PFSK-1 (cell line): ENCODE measurements around the gene PTCRA. TPM values are rescaled to one million over a fixed set of nuclear protein-coding genes. Genes with fewer than 3 reads are reported as not detected.

Experiments used
- FOXP2 ChIP-seq: optimal IDR thresholded peaks from 2 replicates; pipeline ENCODE3; 2011; ENCODE audit warnings: borderline replicate concordance, control low read depth, inconsistent platforms; ENCODE audit not compliant: insufficient read depth; ENCODE audit errors: extremely low read length, extremely low read depth
- POLR2AphosphoS5 ChIP-seq: IDR thresholded peaks from 2 replicates; pipeline ENCODE4 v1.6.1; 2012; ENCODE audit warnings: low read depth, mild to moderate bottlenecking, control low read depth, low read length, moderate library complexity
- SIN3A ChIP-seq: IDR thresholded peaks from 2 replicates; pipeline ENCODE4 v1.6.1; 2012; ENCODE audit warnings: mild to moderate bottlenecking, low read length, moderate library complexity, borderline replicate concordance; ENCODE audit not compliant: insufficient read depth
- TAF1 ChIP-seq: IDR thresholded peaks from 2 replicates; pipeline ENCODE4 v1.6.1; 2012; ENCODE audit warnings: low read length, control low read depth, borderline replicate concordance; ENCODE audit not compliant: insufficient read depth
- polyA plus RNA-seq: library from polyadenylated mRNA; unstranded; fragments of >200 nt; gene quantifications from one replicate; pipeline ENCODE4 v1.2.1, GENCODE V29; 2012; ENCODE audit warnings: low read depth, missing spikeins; ENCODE audit not compliant: insufficient read length
- TF ChIP-seq, protein P1 (sequence below), 2 experiments: IDR thresholded peaks; 2 replicates each; pipeline versions ENCODE4 v1.6.1 to v1.8.0; 2011 to 2012; ENCODE audit warnings: low read depth in 2 of 2, low read length in 2 of 2, control low read depth in 1 of 2, inconsistent platforms in 1 of 2, mild to moderate bottlenecking in 1 of 2, moderate library complexity in 1 of 2; ENCODE audit not compliant: insufficient read depth in 1 of 2

The PTCRA gene, protein sequence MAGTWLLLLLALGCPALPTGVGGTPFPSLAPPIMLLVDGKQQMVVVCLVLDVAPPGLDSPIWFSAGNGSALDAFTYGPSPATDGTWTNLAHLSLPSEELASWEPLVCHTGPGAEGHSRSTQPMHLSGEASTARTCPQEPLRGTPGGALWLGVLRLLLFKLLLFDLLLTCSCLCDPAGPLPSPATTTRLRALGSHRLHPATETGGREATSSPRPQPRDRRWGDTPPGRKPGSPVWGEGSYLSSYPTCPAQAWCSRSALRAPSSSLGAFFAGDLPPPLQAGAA
- not detected for polyA plus RNA-seq

DNA sequence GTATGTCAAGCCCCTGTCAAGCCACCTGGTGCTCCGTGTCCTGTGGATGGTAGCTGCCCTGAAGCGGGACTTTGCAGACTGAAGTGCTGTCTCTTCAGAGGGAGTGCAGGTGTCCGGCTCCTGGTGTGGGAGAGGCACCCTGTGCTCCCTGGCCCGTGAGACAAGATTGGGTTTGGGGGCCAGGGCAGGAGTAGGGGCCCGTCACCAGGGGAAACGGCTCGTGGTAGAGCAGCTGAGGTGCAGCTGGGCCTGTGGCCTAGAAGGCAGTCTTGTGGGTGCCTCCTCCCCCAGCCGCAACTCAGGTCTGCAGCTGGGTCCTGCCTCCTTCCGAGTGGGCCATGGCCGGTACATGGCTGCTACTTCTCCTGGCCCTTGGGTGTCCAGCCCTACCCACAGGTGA is at the start of gene PTCRA:
Gene PTCRA (plus strand): TSS at position 322 of the 400 bp plus-strand sequence. CDS start 17 bp downstream, at position 339.
- TF ChIP-seq, protein P1, sequence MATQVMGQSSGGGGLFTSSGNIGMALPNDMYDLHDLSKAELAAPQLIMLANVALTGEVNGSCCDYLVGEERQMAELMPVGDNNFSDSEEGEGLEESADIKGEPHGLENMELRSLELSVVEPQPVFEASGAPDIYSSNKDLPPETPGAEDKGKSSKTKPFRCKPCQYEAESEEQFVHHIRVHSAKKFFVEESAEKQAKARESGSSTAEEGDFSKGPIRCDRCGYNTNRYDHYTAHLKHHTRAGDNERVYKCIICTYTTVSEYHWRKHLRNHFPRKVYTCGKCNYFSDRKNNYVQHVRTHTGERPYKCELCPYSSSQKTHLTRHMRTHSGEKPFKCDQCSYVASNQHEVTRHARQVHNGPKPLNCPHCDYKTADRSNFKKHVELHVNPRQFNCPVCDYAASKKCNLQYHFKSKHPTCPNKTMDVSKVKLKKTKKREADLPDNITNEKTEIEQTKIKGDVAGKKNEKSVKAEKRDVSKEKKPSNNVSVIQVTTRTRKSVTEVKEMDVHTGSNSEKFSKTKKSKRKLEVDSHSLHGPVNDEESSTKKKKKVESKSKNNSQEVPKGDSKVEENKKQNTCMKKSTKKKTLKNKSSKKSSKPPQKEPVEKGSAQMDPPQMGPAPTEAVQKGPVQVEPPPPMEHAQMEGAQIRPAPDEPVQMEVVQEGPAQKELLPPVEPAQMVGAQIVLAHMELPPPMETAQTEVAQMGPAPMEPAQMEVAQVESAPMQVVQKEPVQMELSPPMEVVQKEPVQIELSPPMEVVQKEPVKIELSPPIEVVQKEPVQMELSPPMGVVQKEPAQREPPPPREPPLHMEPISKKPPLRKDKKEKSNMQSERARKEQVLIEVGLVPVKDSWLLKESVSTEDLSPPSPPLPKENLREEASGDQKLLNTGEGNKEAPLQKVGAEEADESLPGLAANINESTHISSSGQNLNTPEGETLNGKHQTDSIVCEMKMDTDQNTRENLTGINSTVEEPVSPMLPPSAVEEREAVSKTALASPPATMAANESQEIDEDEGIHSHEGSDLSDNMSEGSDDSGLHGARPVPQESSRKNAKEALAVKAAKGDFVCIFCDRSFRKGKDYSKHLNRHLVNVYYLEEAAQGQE (IDR thresholded peaks at IDR 0.05; ENCODE audit: insufficient read depth in 1 of 2, low read depth in 2 of 2, low read length in 2 of 2) = no peak
- TF ChIP-seq TAF1 (no peak), FOXP2 (no peak), POLR2AphosphoS5 (no peak), SIN3A (no peak)

DNA sequence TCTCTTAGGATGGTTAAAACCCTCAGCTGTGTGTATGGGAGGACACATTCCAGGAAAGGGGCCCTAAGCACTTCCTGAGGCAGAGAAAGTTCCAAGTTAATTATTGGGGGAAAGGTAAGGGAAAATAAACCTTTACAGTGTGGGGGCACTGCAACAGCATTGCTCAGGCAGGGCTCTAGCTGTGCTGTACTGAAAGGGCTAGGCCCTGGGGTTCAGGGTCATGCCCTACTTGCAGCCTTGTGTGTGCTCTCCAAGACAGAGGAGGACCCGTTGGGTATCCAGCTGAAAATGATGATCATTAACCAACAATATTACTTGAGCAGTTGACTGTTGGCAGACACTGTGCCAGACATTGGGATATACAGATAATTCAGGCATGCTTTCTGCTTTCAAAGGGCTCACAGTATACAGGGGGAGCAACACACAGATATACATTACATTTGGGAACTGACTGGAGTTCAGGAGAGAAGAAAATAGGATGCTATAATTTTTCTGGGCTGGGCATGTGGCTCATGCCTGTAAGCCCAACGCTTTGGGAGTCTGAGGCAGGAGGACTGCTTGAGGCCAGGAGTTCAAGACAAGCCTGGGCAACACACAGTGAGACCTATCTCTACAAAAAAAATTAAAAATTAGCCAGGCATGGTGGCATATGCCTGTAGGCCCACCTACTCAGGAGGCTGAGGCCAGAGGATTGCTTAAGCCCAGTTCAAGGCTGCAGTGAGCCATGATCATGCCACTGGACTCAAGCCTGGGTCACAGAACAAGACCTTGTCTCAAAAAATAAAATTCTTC is 45.5 kb upstream of the PTCRA start:
- TF ChIP-seq FOXP2 = no peak
- TF ChIP-seq SIN3A = no peak
- TF ChIP-seq, protein P1 (IDR thresholded peaks at IDR 0.05; ENCODE audit: insufficient read depth in 1 of 2, low read depth in 2 of 2, low read length in 2 of 2) = no peak
- no peak for TF ChIP-seq TAF1
- TF ChIP-seq POLR2AphosphoS5 = no peak

DNA sequence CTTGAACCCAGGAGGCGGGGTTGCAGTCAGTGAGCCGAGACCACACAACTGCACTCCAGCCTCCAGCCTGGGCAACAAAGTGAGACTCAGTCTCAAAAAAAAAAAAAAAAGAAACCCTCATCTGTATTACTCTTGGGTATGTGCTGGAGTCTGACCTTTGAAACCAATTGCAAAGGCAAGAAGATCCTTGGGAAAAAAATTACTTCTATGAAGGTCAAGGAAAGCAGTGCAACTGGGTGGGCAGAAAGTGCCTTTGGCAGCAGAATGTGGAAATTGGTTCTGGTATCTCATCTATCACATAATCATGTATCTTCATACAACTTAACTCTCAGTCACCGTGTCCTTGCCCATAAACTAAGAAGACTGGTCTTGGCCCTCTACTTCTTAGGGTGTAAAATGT is 44.1 kb upstream of the PTCRA start:
- TF ChIP-seq TAF1 (no peak), SIN3A (no peak), POLR2AphosphoS5 (no peak), FOXP2 (no peak)
- TF ChIP-seq, protein P1 (IDR thresholded peaks at IDR 0.05; ENCODE audit: insufficient read depth in 1 of 2, low read depth in 2 of 2, low read length in 2 of 2) = no peak

DNA sequence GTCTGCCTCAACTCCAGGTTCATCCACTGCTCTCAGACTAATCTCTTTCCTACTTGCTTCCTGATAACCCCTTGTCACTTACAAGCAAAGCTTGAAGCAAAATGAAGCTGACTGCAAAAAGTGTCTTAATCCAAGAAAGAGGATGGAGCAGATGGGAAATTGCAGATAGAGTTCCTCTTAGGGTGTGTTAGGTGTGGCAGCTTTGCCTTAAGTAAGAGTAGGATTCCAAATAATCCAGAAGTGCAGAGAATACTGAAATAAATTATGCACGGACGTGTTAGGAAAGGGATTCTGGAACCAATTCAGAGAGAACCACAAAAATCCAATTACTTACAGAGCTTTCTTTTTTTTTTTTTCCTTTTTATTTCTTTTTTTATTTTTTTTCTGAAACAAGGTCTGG is 42.5 kb upstream of the PTCRA start:
- no peak for TF ChIP-seq TAF1
- TF ChIP-seq POLR2AphosphoS5 = no peak
- TF ChIP-seq, protein P1 (IDR thresholded peaks at IDR 0.05; ENCODE audit: insufficient read depth in 1 of 2, low read depth in 2 of 2, low read length in 2 of 2) = no peak
